Testis (tissue), 3 donors: Measurements from ENCODE around the gene MAPK8IP3. TPM values are rescaled to one million over a fixed set of nuclear protein-coding genes. Genes with fewer than 3 reads are reported as not detected.
A peak's percentile ranks its signal among the peaks of the same experiment; 100 is the strongest.

ENCODE experiments used
- DNase-seq: peaks from one replicate; pipeline ENCODE4 v3.0.0-alpha.2; 2019
- H3K27ac ChIP-seq, 2 donors: fragments of 200-600 bp; sonication (generic); one replicate each; pipeline ENCODE4 v1.5.1; 2019
- H3K27me3 ChIP-seq: fragments of 200-600 bp; sonication (generic); one replicate; pipeline ENCODE4 v1.5.1; 2019
- H3K36me3 ChIP-seq: fragments of 200-600 bp; sonication (generic); one replicate; pipeline ENCODE4 v1.5.1; 2017; ENCODE audit warnings: low read depth; ENCODE audit errors: missing control alignments
- H3K4me1 ChIP-seq: fragments of 200-600 bp; sonication (generic); one replicate; pipeline ENCODE4 v1.5.1; 2019
- H3K4me3 ChIP-seq, 2 donors: fragments of 200-600 bp; sonication (generic); one replicate each; pipeline ENCODE4 v1.5.1; 2017 to 2019
- H3K9me3 ChIP-seq: fragments of 200-600 bp; sonication (generic); one replicate; pipeline ENCODE4 v1.5.1; 2017
- CTCF ChIP-seq, 3 experiments: fragments of 450-650 bp in 2 of 3; fragments of 200-600 bp in 1 of 3; sonication (generic) in 1 of 3; IDR thresholded peaks; one replicate each; pipeline ENCODE4 v1.5.1; 2016 to 2019; ENCODE audit warnings: antibody characterized with exemption in 3 of 3, mild to moderate bottlenecking in 2 of 3, moderate library complexity in 1 of 3
- POLR2A ChIP-seq: fragments of 450-650 bp; IDR thresholded peaks from one replicate; pipeline ENCODE4 v1.6.1; 2017; ENCODE audit warnings: antibody characterized with exemption, mild to moderate bottlenecking, moderate library complexity
- WGBS, 2 donors: methylation state at CpG; one replicate each; pipeline ENCODE4 v1.1.5; 2018; 5-methylcytosine and 5-hydroxymethylcytosine counted together
- intact Hi-C: fragments of 100-400 bp; cut with DNase I; formaldehyde crosslinking; loops from one replicate; pipeline ENCODE4 v1.15.1; 2023; ENCODE audit warnings: low total_unique reads
- polyA plus RNA-seq: library from polyadenylated mRNA; stranded (reverse); fragments of 350-450 nt; fragmentation: Illumina TruSeq; extraction: RNeasy Lipid Tissue Mini Kit (QIAGEN cat#74804); gene quantifications from one replicate; pipeline ENCODE4 v1.2.3, GENCODE V29; 2014; ENCODE audit warnings: low read depth, low replicate concordance; ENCODE audit not compliant: insufficient read depth
- total RNA-seq, 2 donors: library from RNA; depleted of rRNA; stranded (reverse); fragments of >200 nt; gene quantifications; one replicate each; pipeline ENCODE4 v1.2.3, GENCODE V29; 2016

MAPK8IP3 gene
- total and polyA plus RNA-seq, 3 donors from 2014 or later: 52.7 to 154 (median 128) TPM

- TF ChIP-seq CTCF (IDR thresholded peaks at IDR 0.05) (no peak), POLR2A (no peak)
- DNase-seq: no peak
- H3K27me3 ChIP-seq: no peaks in the 10 kb centered on the region
- 92 to 93% methylated on average over 14 to 16 of the region's 16 CpGs for WGBS, 2 donors
- H3K27ac ChIP-seq: no peak overlapping the region
- H3K4me1 ChIP-seq: no peaks in the 10 kb centered on the region
- intact Hi-C loops: no loop called here
- H3K9me3 ChIP-seq: no peaks in the 10 kb centered on the region
- no peaks in the 10 kb centered on the region for H3K36me3 ChIP-seq
- no peak overlapping the region for H3K4me3 ChIP-seq
Measured at GRCh38 chr16:1810536-1810935, 104.5 kb downstream of the MAPK8IP3 start.

DNA sequence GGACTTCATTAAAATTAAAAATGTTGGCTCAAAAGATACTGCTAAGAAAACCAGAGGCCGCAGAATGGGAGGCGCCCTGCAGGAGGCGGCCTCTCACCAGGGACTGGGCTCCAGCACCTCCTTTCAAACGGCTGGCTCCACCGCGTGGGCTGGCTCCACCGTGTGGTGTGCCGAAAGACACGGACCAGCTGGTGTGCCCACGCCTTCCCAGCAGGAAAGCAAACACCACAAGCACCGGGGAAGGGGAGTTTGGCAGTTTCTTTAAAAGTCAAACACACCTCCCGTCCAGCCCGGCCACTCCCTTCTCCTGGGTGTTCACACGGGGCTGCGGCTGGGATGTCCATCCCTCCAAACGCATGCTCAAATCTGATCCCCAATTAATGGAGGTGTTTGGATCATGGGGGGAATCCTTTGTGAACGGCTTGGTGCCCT is 106.8 kb downstream of the MAPK8IP3 start:
- Histone ChIP-seq H3K27me3 (no peaks in the 10 kb centered on the region), H3K4me1 (no peaks in the 10 kb centered on the region), H3K27ac (no peak overlapping the region), H3K4me3 (no peak overlapping the region), H3K36me3 (no peaks in the 10 kb centered on the region), H3K9me3 (no peaks in the 10 kb centered on the region)
- intact Hi-C loops: no loop called here
- 35 to 41% methylated on average over 17 of the region's 17 CpGs for WGBS, 2 donors
- peak in 2 of 3 experiments; percentile 25 to 26 for TF ChIP-seq CTCF (IDR thresholded peaks at IDR 0.05)
- TF ChIP-seq POLR2A: no peak
- DNase-seq: peak; percentile 74

DNA sequence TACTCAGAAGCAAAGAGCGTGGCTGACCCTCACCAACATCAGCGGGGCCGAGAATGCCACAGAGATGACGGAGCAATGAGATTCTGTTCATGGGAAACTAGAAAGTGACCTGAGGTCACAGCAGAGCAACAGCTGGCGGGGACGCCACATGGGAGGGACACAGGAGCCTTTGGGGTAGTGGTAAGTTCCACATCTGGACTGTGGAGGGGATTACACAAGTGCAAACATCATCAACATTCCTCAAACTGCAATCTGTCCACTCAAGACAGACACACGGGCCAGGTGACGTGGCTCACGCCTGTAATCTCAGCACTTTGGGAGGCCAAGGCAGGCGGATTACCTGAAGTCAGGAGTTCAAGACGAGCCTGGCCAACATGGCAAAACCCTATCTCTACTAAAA is 109.5 kb downstream of the MAPK8IP3 start:
- no peak overlapping the region for H3K27ac ChIP-seq
- no peaks in the 10 kb centered on the region for H3K4me1 ChIP-seq

DNA sequence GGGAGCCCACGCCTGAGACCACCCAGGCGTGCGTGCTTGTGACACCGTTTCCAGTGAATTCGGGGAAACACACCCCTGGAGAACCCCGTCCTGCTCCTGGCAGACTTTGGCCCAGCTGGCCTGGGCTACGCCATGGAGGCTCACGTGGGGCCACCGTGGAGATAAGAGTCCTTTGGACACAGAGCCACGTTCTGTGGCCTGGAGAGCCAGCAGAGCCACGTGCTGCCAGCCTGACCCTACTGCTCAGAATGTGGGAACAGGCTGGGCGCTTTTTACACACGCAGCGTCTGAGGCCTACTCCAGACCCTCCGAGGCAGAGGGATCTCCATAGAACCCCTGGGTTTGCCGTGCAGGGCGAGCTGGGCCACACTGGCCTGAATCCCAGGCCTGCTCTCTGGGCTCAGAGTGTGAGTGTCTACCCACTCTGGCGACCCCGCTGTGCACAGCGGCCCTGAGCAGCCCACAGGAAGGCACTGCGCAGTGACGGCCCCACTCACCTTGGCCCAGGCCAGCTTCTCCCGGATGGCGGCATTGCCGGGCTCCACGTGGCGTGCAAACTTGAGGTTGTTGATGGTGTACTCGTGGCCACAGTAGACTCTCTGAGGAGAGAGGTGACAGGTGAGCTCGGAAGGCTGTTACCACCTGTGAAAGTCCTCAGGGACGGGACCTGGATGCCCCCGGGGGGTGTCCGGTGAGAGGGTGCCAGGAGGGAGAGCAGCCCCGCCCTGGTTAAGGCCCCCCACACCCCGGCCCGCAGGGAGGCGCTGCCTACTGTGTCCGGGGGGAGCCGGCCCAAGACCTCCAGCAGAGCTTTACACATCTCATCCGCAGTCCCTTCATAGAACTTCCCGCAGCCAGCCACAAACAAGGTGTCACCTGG is 110.6 kb downstream of the MAPK8IP3 start:
- no peaks in the 10 kb centered on the region for H3K4me1 ChIP-seq
- no peaks in the 10 kb centered on the region for H3K9me3 ChIP-seq
- no peak overlapping the region for H3K4me3 ChIP-seq
- H3K27me3 ChIP-seq: no peaks in the 10 kb centered on the region
- H3K36me3 ChIP-seq: no peaks in the 10 kb centered on the region
- no peak for TF ChIP-seq POLR2A
- TF ChIP-seq CTCF (IDR thresholded peaks at IDR 0.05): no peak
- intact Hi-C loops: no loop called here
- 89 to 93% methylated on average over 23 to 40 of the region's 40 CpGs for WGBS, 2 donors
- no peak overlapping the region for H3K27ac ChIP-seq
- no peak for DNase-seq

More for the DNA sequence above, 109.5 kb downstream of the MAPK8IP3 start:
- 92 to 94% methylated on average over 11 of the region's 11 CpGs for WGBS, 2 donors
- H3K36me3 ChIP-seq: no peaks in the 10 kb centered on the region
- no peaks in the 10 kb centered on the region for H3K27me3 ChIP-seq
- no peak overlapping the region for H3K4me3 ChIP-seq
- H3K9me3 ChIP-seq: no peaks in the 10 kb centered on the region
- TF ChIP-seq POLR2A (no peak), CTCF (IDR thresholded peaks at IDR 0.05) (no peak)
- no peak for DNase-seq
- intact Hi-C loops: no loop called here

DNA sequence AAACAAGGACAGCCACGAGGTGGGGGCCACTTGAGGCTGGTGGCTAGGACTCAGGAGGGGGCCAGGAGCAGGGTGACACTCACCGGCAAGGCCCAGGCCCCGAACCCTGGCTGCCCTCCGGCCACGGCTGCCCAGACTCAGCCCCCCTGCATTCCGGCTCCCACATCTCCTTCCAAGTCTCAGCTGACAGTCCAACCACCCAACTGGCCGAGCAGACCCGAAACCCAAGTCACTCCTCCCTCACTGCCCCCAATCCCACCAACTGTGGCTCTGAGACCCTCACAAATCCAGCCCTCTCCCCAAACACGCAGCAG is 111.2 kb downstream of the MAPK8IP3 start:
- H3K4me1 ChIP-seq: no peaks in the 10 kb centered on the region
- H3K36me3 ChIP-seq: no peaks in the 10 kb centered on the region
- no peak for DNase-seq
- intact Hi-C loops: no loop called here
- H3K27me3 ChIP-seq: no peaks in the 10 kb centered on the region
- TF ChIP-seq POLR2A: no peak
- TF ChIP-seq CTCF (IDR thresholded peaks at IDR 0.05): no peak
- H3K27ac ChIP-seq: no peak overlapping the region
- H3K9me3 ChIP-seq: no peaks in the 10 kb centered on the region
- WGBS, 2 donors: 90 to 100% methylated on average over 1 to 9 of the region's 9 CpGs
- no peak overlapping the region for H3K4me3 ChIP-seq
